ENCODE data around the gene XXYLT1.

The XXYLT1 gene

DNA sequence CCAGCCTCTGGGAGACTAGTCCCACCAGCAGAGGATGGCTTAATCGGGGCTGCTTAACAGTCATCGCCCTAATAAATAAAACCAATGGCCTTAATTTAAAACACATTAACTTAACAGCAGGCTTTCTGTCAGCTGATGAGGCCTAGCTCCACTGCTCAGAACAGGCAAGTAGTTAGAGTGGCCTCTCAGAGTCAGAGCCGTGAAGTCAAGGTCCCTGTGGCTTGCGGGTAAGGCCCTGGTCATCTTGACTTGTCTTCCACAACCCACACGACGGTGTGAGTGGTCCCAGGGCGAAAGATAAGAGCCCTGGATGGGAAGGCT lies 11.8 kb downstream of the XXYLT1 start:
- Histone ChIP-seq H3K27me3 (ENCODE audit: control insufficient read depth in 5 of 5, insufficient read depth in 4 of 5, low read length in 5 of 5) (no peaks in the 10 kb centered on the region), H3K9ac (ENCODE audit: low read length in 5 of 5) (peak overlapping the region in 4 of 5 donors; percentile 27 to 74 (median 62)), H3K9me3 (ENCODE audit: control insufficient read depth in 5 of 5, low read length in 5 of 5) (no peaks in the 10 kb centered on the region), H3K4me1 (ENCODE audit: control insufficient read depth in 5 of 5, insufficient read depth in 5 of 5, low read length in 5 of 5) (peaks cover 4 to 30% (median 23%) of the 10 kb centered on the region in 5 donors), H3K27ac (ENCODE audit: low read depth, low read length) (peak overlapping the region; percentile 78), H3K36me3 (ENCODE audit: control insufficient read depth in 5 of 5, insufficient read depth in 5 of 5, low read length in 5 of 5) (peaks cover 0 to 6% (median 2%) of the 10 kb centered on the region in 5 donors), H3K4me3 (ENCODE audit: low read depth in 1 of 5, low read length in 5 of 5) (peak overlapping the region in 4 of 5 donors; percentile 53 to 75 (median 65))

DNA sequence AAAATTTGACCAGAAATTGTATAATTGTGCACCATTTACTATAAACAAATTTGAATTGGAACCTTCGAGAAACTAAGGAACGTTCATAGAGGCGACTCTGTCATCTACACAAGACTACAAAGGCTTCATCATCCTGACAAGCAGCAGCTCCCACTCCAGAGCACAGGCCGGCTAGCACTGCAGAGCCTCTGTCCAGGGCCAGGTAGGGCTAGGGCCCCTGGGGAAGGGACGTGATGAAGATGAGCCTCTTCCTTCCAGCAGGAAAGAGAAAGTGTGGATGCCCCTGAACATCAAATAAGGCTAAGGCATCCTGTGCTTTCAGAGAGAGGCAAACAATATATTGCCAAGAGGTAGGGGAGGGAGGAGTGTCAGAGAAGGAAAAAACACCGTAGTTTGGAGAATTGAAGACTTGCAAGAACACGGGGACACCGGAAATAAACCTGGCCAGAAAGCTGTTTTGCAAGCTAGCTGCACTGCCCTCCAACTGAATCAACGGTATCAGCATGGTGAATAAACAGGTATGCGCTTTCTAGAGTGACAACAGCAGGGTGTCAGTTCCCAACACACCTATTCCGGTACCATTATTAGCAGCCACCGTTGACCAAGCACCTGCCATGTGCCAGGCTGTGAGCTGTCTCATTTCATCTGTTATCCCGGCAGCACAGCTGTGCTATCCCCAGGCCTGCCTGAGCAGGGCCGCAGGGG lies 12.4 kb downstream of the XXYLT1 start:
- peaks cover 4 to 35% (median 23%) of the 10 kb centered on the region in 5 donors for H3K4me1 ChIP-seq (ENCODE audit: control insufficient read depth in 5 of 5, insufficient read depth in 5 of 5, low read length in 5 of 5)
- peak overlapping the region; percentile 78 for H3K27ac ChIP-seq (ENCODE audit: low read depth, low read length)
- no peaks in the 10 kb centered on the region for H3K9me3 ChIP-seq (ENCODE audit: control insufficient read depth in 5 of 5, low read length in 5 of 5)
- H3K9ac ChIP-seq (ENCODE audit: low read length in 5 of 5) = peak overlapping the region in 3 of 5 donors; percentile 60 to 74 (median 63)
- peaks cover 0 to 6% (median 2%) of the 10 kb centered on the region in 5 donors for H3K36me3 ChIP-seq (ENCODE audit: control insufficient read depth in 5 of 5, insufficient read depth in 5 of 5, low read length in 5 of 5)
- no peak overlapping the region for H3K4me3 ChIP-seq (ENCODE audit: low read depth in 1 of 5, low read length in 5 of 5)
- no peaks in the 10 kb centered on the region for H3K27me3 ChIP-seq (ENCODE audit: control insufficient read depth in 5 of 5, insufficient read depth in 4 of 5, low read length in 5 of 5)

DNA sequence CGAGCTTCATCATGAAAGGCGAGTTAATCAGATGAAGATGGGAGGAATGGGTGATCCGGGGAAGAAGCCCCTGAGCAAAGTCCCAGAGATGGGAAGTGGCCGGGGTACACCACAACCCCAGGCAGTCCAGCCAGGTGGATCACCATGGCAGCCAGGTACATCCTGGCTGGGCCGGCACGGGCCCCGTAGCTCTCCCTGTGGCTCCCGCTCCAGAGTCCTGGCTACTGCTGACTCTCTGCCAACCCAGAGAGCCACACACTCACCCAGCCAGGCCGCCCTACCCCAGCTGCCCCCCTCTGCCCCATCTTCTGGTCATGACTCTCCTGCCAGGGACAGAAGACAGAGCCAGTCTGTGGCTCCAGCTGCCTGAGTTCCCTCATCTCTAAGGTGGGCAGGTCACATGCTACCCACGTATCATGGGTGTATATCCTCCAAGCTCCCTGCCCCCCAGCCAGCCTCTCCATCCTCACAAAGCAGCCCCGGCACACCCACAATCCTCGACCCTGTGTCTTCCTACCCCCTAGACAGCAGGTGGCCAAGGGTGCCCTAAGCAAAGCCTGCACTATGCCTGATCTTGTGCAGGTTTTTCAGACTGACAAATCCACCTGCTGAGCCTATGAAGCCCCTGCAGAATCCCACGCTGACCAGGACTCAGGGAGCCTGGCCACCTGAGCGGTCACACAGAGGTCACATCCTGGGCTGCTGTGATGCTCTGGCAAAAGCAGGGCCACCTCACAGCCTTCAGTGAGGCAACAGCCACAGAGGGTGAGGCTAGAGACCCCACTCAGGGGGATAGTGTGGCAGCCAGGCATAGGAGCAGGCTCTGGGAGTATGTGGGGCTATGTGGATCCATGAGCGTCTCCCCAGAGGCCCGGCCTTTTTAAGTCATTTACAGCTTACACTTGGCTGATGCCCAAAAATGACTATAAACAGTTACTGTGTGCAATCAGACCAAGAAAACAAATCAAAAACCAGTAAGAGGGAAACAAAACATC lies 13.2 kb downstream of the XXYLT1 start:
- no peaks in the 10 kb centered on the region for H3K9me3 ChIP-seq (ENCODE audit: control insufficient read depth in 5 of 5, low read length in 5 of 5)
- H3K27ac ChIP-seq (ENCODE audit: low read depth, low read length) = no peak overlapping the region
- H3K36me3 ChIP-seq (ENCODE audit: control insufficient read depth in 5 of 5, insufficient read depth in 5 of 5, low read length in 5 of 5) = peaks cover 0 to 6% (median 2%) of the 10 kb centered on the region in 5 donors
- no peaks in the 10 kb centered on the region for H3K27me3 ChIP-seq (ENCODE audit: control insufficient read depth in 5 of 5, insufficient read depth in 4 of 5, low read length in 5 of 5)
- peaks cover 6 to 40% (median 29%) of the 10 kb centered on the region in 5 donors for H3K4me1 ChIP-seq (ENCODE audit: control insufficient read depth in 5 of 5, insufficient read depth in 5 of 5, low read length in 5 of 5)
- no peak overlapping the region for H3K9ac ChIP-seq (ENCODE audit: low read length in 5 of 5)
- H3K4me3 ChIP-seq (ENCODE audit: low read depth in 1 of 5, low read length in 5 of 5) = no peak overlapping the region

DNA sequence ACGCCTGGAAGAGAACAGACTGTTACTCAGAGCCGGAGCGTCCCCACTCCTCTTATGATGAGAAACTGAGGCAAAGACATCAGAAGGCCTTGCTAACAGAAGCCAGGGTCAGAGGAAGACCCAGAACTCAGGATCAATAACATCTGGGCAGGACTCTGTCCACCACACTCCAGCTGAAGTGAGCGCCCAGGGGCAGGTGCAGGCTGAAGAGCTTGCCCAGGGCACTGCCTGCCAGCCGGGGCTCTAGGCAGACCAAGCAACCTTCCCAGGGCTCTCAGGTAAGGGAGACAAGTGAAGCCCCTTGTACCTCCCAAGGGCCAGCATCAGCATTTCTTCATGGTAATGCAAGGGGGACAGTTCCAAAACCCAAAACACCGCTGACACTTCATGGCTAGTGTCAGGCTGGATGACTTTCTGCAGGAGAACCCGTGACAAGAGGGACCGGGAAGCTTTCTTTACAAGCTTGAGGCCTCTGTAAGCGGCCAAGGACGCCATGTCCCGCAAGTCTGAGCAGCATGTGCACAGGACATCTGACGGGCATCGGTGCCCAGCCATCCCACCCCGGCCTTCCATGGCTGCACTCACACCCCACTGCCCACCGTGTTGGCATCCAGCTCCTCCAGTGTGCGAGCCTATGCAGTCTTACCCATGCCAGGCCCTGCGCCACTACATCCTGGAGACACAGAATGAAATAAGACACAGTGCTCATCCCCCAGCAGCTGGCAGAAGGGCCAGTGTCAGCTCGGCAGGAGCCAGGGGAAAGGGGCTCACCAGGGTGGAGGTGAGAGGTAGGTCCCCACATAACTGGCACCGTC lies 14.1 kb downstream of the XXYLT1 start:
- Histone ChIP-seq H3K27me3 (ENCODE audit: control insufficient read depth in 5 of 5, insufficient read depth in 4 of 5, low read length in 5 of 5) (no peaks in the 10 kb centered on the region), H3K4me3 (ENCODE audit: low read depth in 1 of 5, low read length in 5 of 5) (no peak overlapping the region), H3K27ac (ENCODE audit: low read depth, low read length) (no peak overlapping the region), H3K9me3 (ENCODE audit: control insufficient read depth in 5 of 5, low read length in 5 of 5) (no peaks in the 10 kb centered on the region), H3K4me1 (ENCODE audit: control insufficient read depth in 5 of 5, insufficient read depth in 5 of 5, low read length in 5 of 5) (peaks cover 7 to 41% (median 30%) of the 10 kb centered on the region in 5 donors), H3K9ac (ENCODE audit: low read length in 5 of 5) (no peak overlapping the region), H3K36me3 (ENCODE audit: control insufficient read depth in 5 of 5, insufficient read depth in 5 of 5, low read length in 5 of 5) (peaks cover 0 to 6% (median 2%) of the 10 kb centered on the region in 5 donors)

DNA sequence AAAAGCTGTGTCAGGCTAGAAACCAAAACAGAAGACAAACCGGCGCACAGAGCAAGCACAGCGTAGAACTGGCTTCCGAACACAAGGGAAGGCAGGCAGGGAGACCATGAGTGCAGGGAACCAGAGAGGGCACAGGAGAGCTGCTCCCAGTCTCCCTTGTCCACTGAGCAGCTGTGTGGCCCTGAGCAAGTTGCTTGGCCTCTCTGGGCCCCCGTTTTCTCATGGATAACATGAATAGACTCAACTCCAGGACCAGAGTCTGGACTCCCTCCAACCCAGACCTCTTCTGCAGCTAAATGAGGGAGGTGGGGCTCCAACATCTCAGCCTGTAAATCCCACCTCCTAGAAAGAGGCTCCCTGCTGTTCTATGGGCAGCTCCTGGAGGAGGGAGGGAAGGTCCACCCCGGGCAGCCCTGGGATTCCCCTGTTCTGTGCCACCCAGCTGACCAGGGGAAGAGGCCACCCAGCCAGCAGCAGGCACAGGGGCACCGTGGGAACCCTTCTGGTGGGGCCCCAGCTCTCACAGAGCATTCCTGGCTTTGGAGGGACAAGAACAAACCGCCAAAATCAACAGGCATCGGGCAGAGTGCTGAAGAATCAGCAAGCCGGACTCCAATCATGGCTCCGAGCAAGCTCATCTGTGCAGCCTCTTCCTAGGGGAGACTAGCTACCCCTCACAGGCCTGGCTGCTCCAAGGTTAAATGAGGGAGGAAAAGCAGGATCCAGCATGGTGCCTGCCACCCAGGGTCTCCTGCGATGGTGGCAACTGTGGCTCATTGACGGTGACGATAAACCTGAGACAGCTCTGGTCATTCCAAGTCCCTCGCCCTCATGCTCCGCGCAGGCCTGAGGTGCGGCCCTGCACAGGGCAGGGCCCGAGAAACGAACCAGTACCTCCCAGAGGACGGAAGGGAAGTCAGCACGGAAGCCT lies 15.1 kb downstream of the XXYLT1 start:
- Histone ChIP-seq H3K9ac (ENCODE audit: low read length in 5 of 5) (no peak overlapping the region), H3K9me3 (ENCODE audit: control insufficient read depth in 5 of 5, low read length in 5 of 5) (no peaks in the 10 kb centered on the region), H3K36me3 (ENCODE audit: control insufficient read depth in 5 of 5, insufficient read depth in 5 of 5, low read length in 5 of 5) (peaks cover 0 to 6% (median 2%) of the 10 kb centered on the region in 5 donors), H3K27ac (ENCODE audit: low read depth, low read length) (no peak overlapping the region), H3K27me3 (ENCODE audit: control insufficient read depth in 5 of 5, insufficient read depth in 4 of 5, low read length in 5 of 5) (no peaks in the 10 kb centered on the region), H3K4me1 (ENCODE audit: control insufficient read depth in 5 of 5, insufficient read depth in 5 of 5, low read length in 5 of 5) (peaks cover 7 to 40% (median 29%) of the 10 kb centered on the region in 5 donors), H3K4me3 (ENCODE audit: low read depth in 1 of 5, low read length in 5 of 5) (no peak overlapping the region)

DNA sequence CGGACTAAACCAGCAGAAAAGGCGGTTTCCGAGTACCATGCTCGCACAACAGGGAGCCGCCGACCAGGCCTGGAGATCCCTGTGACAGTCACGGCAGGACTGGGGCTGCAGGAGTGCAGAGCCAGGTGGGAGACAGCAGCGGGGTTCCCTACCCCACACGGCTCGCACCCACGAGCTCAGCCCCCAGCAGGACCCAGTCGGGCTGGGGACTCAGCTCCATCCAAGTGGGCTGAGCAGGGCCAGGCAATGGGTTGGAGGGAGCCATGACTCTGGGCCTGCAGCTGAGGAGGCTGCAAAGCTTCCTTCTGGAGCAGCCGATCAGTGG lies 15.8 kb downstream of the XXYLT1 start:
- H3K36me3 ChIP-seq (ENCODE audit: control insufficient read depth in 5 of 5, insufficient read depth in 5 of 5, low read length in 5 of 5) = peaks cover 0 to 6% (median 2%) of the 10 kb centered on the region in 5 donors
- no peaks in the 10 kb centered on the region for H3K9me3 ChIP-seq (ENCODE audit: control insufficient read depth in 5 of 5, low read length in 5 of 5)
- no peak overlapping the region for H3K4me3 ChIP-seq (ENCODE audit: low read depth in 1 of 5, low read length in 5 of 5)
- no peaks in the 10 kb centered on the region for H3K27me3 ChIP-seq (ENCODE audit: control insufficient read depth in 5 of 5, insufficient read depth in 4 of 5, low read length in 5 of 5)
- no peak overlapping the region for H3K27ac ChIP-seq (ENCODE audit: low read depth, low read length)
- H3K4me1 ChIP-seq (ENCODE audit: control insufficient read depth in 5 of 5, insufficient read depth in 5 of 5, low read length in 5 of 5) = peaks cover 7 to 33% (median 26%) of the 10 kb centered on the region in 5 donors
- no peak overlapping the region for H3K9ac ChIP-seq (ENCODE audit: low read length in 5 of 5)

DNA sequence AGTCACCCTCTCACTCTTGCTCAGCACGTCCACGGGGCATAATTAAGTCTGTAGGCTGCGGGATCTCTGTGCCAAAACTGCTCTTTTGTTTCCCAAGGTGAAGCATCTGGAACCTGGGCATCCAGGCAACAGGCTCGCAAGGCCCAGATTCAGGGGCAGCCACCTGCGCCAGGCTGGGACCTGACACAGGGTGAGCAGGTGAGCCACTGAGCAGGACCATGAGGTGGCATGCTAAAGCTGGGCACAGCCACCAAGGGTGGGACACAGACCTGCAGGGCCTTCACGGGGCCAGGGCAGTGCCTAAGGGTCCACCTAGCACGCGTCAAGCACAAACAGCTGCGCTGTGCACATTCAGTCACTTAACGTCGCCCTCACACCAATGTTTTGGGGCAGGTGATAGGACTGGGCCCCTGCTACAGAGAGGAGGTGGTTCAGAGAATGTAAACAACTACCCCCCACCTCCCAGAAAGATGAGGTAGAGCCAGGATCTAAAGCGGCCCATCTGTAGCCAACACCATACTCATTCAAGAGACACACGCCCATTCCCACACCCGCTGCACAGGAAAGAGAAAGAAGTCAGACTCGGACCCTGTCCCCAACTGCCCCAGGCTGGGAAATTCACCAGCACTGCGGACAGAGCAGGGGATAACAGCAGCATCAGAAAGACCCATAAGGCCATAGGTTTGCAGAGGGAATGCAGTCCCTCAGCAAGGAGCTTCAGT lies 16.3 kb downstream of the XXYLT1 start:
- H3K36me3 ChIP-seq (ENCODE audit: control insufficient read depth in 5 of 5, insufficient read depth in 5 of 5, low read length in 5 of 5) = peaks cover 0 to 6% (median 2%) of the 10 kb centered on the region in 5 donors
- H3K9ac ChIP-seq (ENCODE audit: low read length in 5 of 5) = no peak overlapping the region
- H3K27me3 ChIP-seq (ENCODE audit: control insufficient read depth in 5 of 5, insufficient read depth in 4 of 5, low read length in 5 of 5) = no peaks in the 10 kb centered on the region
- H3K27ac ChIP-seq (ENCODE audit: low read depth, low read length) = no peak overlapping the region
- peaks cover 7 to 31% (median 24%) of the 10 kb centered on the region in 5 donors for H3K4me1 ChIP-seq (ENCODE audit: control insufficient read depth in 5 of 5, insufficient read depth in 5 of 5, low read length in 5 of 5)
- H3K4me3 ChIP-seq (ENCODE audit: low read depth in 1 of 5, low read length in 5 of 5) = no peak overlapping the region
- H3K9me3 ChIP-seq (ENCODE audit: control insufficient read depth in 5 of 5, low read length in 5 of 5) = no peaks in the 10 kb centered on the region

DNA sequence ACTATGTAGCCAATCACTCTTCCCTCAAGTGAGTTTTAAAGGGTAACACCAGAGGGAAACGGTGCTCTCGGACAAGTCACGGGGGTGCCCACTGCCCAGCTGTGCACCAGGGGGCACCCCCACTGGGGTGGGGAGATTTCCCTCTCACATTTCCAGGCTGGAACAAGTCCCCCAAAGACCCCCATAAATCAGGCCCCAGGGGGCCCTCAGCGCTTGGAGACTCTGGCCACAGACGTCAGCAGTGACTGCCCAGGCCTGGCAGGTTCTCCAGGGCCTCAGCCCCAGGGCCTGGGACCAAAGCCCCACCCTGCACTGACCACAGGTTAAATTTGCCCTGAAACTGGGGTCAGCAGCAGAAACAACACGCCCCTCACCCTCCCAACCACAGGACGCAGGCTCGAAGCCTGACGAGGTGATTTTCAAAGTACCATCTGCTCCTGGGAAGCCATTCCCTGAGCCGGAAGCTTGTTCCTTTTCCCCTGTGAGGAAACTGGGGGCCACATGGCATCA lies 17.0 kb downstream of the XXYLT1 start:
- Histone ChIP-seq H3K9me3 (ENCODE audit: control insufficient read depth in 5 of 5, low read length in 5 of 5) (no peaks in the 10 kb centered on the region), H3K9ac (ENCODE audit: low read length in 5 of 5) (no peak overlapping the region), H3K36me3 (ENCODE audit: control insufficient read depth in 5 of 5, insufficient read depth in 5 of 5, low read length in 5 of 5) (peaks cover 0 to 6% (median 2%) of the 10 kb centered on the region in 5 donors), H3K4me3 (ENCODE audit: low read depth in 1 of 5, low read length in 5 of 5) (no peak overlapping the region), H3K27me3 (ENCODE audit: control insufficient read depth in 5 of 5, insufficient read depth in 4 of 5, low read length in 5 of 5) (no peaks in the 10 kb centered on the region), H3K4me1 (ENCODE audit: control insufficient read depth in 5 of 5, insufficient read depth in 5 of 5, low read length in 5 of 5) (peaks cover 3 to 25% (median 17%) of the 10 kb centered on the region in 5 donors), H3K27ac (ENCODE audit: low read depth, low read length) (no peak overlapping the region)
